HepG2 (cell line): ENCODE measurements around the gene OST4. TPM values are rescaled to one million over a fixed set of nuclear protein-coding genes. Genes with fewer than 3 reads are reported as not detected.
A peak's percentile ranks its signal among the peaks of the same experiment; 100 is the strongest.

Experiments used
- ATF7 ChIP-seq, 2 experiments: fragments of 450-650 bp in 1 of 2; sonication (generic) in 1 of 2; formaldehyde crosslinking in 1 of 2; IDR thresholded peaks; 2 replicates each; pipeline versions ENCODE4 v1.4.0 to v1.6.1; 2016 to 2020; ENCODE audit warnings: antibody characterized with exemption in 1 of 2, mild to moderate bottlenecking in 1 of 2, missing genetic modification reagents in 1 of 2
- BCL6 ChIP-seq: IDR thresholded peaks from 2 replicates; pipeline ENCODE4 v1.6.1; 2016; ENCODE audit warnings: missing genetic modification reagents, missing compliant biosample characterization
- CENPT ChIP-seq: sonication (generic); formaldehyde crosslinking; IDR thresholded peaks from 2 replicates; pipeline ENCODE4 v1.8.0; 2022; ENCODE audit warnings: low read depth, mild to moderate bottlenecking, moderate library complexity, missing genetic modification reagents
- ELF4 ChIP-seq: sonication (generic); formaldehyde crosslinking; IDR thresholded peaks from 2 replicates; pipeline ENCODE4 v1.5.0; 2020; ENCODE audit warnings: missing genetic modification reagents, mild to moderate bottlenecking, moderate library complexity, borderline replicate concordance
- ERF ChIP-seq: IDR thresholded peaks from 2 replicates; pipeline ENCODE4 v1.6.1; 2018; ENCODE audit warnings: missing biosample characterization, missing genetic modification reagents
- KDM2A ChIP-seq: sonication (generic); formaldehyde crosslinking; IDR thresholded peaks from 2 replicates; pipeline ENCODE4 v1.4.0; 2020; ENCODE audit warnings: low read depth, missing genetic modification reagents, borderline replicate concordance
- LCORL ChIP-seq, 2 experiments: fragments of 450-650 bp in 1 of 2; sonication (generic) in 1 of 2; formaldehyde crosslinking in 1 of 2; IDR thresholded peaks; 2 replicates each; pipeline versions ENCODE4 v1.5.0 to v1.6.1; 2017 to 2020; ENCODE audit warnings: antibody characterized with exemption in 1 of 2, missing genetic modification reagents in 1 of 2
- MAZ ChIP-seq, 2 experiments: sonication (generic) in 1 of 2; formaldehyde crosslinking in 1 of 2; IDR thresholded peaks; 2 replicates each; pipeline versions ENCODE4 v1.5.0 to v1.6.1; 2012 to 2020; ENCODE audit warnings: low read depth in 2 of 2, mild to moderate bottlenecking in 2 of 2, borderline replicate concordance in 1 of 2, improper control_type of control experiment in 1 of 2, low read length in 1 of 2, missing genetic modification reagents in 1 of 2, moderate library complexity in 1 of 2
- RORA ChIP-seq: sonication (generic); formaldehyde crosslinking; IDR thresholded peaks from 2 replicates; pipeline ENCODE4 v1.5.0; 2020; ENCODE audit warnings: mild to moderate bottlenecking, missing genetic modification reagents, moderate library complexity
- SIN3A ChIP-seq: IDR thresholded peaks from 2 replicates; pipeline ENCODE4 v1.6.1; 2011; ENCODE audit warnings: low read depth, mild to moderate bottlenecking, control low read depth, low read length, borderline replicate concordance
- SKIL ChIP-seq: sonication (generic); formaldehyde crosslinking; IDR thresholded peaks from 2 replicates; pipeline ENCODE4 v1.8.0; 2022; ENCODE audit warnings: missing genetic modification reagents, mild to moderate bottlenecking, moderate library complexity, borderline replicate concordance
- SP5 ChIP-seq: IDR thresholded peaks from 2 replicates; pipeline ENCODE4 v1.6.1; 2016; ENCODE audit warnings: low read depth, borderline replicate concordance
- UBTF ChIP-seq: sonication (generic); formaldehyde crosslinking; IDR thresholded peaks from 2 replicates; pipeline ENCODE4 v1.4.0; 2020; ENCODE audit warnings: mild to moderate bottlenecking, missing genetic modification reagents
- ZMYM4 ChIP-seq: sonication (generic); formaldehyde crosslinking; IDR thresholded peaks from 2 replicates; pipeline ENCODE4 v1.8.1; 2023; ENCODE audit warnings: mild to moderate bottlenecking, missing genetic modification reagents
- ZNF431 ChIP-seq: sonication (generic); formaldehyde crosslinking; IDR thresholded peaks from 2 replicates; pipeline ENCODE4 v1.9.0; 2022; ENCODE audit warnings: missing genetic modification reagents, low read depth, mild to moderate bottlenecking, borderline replicate concordance
- ZNF468 ChIP-seq: sonication (generic); formaldehyde crosslinking; IDR thresholded peaks from 2 replicates; pipeline ENCODE4 v1.8.0; 2022; ENCODE audit warnings: mild to moderate bottlenecking, moderate library complexity, missing genetic modification reagents
- ZNF616 ChIP-seq: sonication (generic); formaldehyde crosslinking; IDR thresholded peaks from 2 replicates; pipeline ENCODE4 v1.5.0; 2020; ENCODE audit warnings: low read depth, mild to moderate bottlenecking, missing genetic modification reagents
- ZNF660 ChIP-seq: sonication (generic); formaldehyde crosslinking; IDR thresholded peaks from 2 replicates; pipeline ENCODE4 v1.5.1; 2020; ENCODE audit warnings: mild to moderate bottlenecking, low read depth, missing genetic modification reagents, borderline replicate concordance
- ZNF781 ChIP-seq: sonication (generic); formaldehyde crosslinking; IDR thresholded peaks from 2 replicates; pipeline ENCODE4 v1.5.1; 2020; ENCODE audit warnings: borderline replicate concordance, mild to moderate bottlenecking, missing genetic modification reagents; ENCODE audit errors: not compliant biosample characterization
- polyA plus RNA-seq, 8 experiments: library from polyadenylated mRNA; depleted of rRNA in 3 of 8; stranded (reverse) in 7 of 8; unstranded in 1 of 8; fragments of >200 nt; fragmentation: Illumina TruSeq in 4 of 8; extraction: Trizol in 4 of 8; gene quantifications; 2 replicates each; pipeline versions ENCODE4 v1.2.1 to v1.2.3, GENCODE V29; 2011 to 2016; ENCODE audit warnings: low read depth in 4 of 8, missing spikeins in 1 of 8, mixed read lengths in 1 of 8; ENCODE audit not compliant: insufficient read depth in 1 of 8
- total RNA-seq, 5 experiments: library from RNA; depleted of rRNA; stranded (reverse); fragments of >200 nt; fragmentation: Illumina TruSeq; extraction: Trizol; gene quantifications; 2 replicates each; pipeline ENCODE4 v1.2.3, GENCODE V29; 2016; ENCODE audit warnings: low read depth in 1 of 5

Gene OST4
- total and polyA plus RNA-seq, 2 of the 13 experiments (the other 11 are each of a cell fraction or from before 2014, with no cell fraction given), result 498 to 584 TPM

GRCh38 chr2:27118525-27119329 is 47.3 kb upstream of the OST4 start, which contains the start of gene CGREF1 (continued):
- TF ChIP-seq KDM2A (CRISPR knock-in tag) (0 out of 2 replicates have a peak, but pooled peaks have one; percentile 41), SIN3A (no peak), ATF7 (IDR thresholded peaks at IDR 0.05) (no peak), ATF7 (CRISPR knock-in tag; IDR thresholded peaks at IDR 0.05) (no peak), ZNF431 (0 out of 2 replicates have a peak, but pooled peaks have one; percentile 69), BCL6 (CRISPR knock-in tag) (0 out of 2 replicates have a peak, but pooled peaks have one; percentile 3), ZNF616 (CRISPR knock-in tag) (peak; percentile 25; the same call in 1 of the 2 replicates), SP5 (CRISPR knock-in tag) (no peak), LCORL (IDR thresholded peaks at IDR 0.05) (no peak), LCORL (CRISPR knock-in tag; IDR thresholded peaks at IDR 0.05) (peak; percentile 69; the same call in 1 of the 2 replicates), MAZ (IDR thresholded peaks at IDR 0.05; ENCODE audit: borderline replicate concordance, low read depth, low read length) (no peak; the same call in 1 of the 2 replicates), MAZ (CRISPR knock-in tag; IDR thresholded peaks at IDR 0.05; ENCODE audit: low read depth) (peak; percentile 59), ELF4 (CRISPR knock-in tag) (no peak), ZNF468 (CRISPR knock-in tag) (0 out of 2 replicates have a peak, but pooled peaks have one; percentile 53), SKIL (CRISPR knock-in tag) (0 out of 2 replicates have a peak, but pooled peaks have one; percentile 13), CENPT (CRISPR knock-in tag) (peak; percentile 73; the same call in 1 of the 2 replicates), RORA (CRISPR knock-in tag) (no peak), ZNF660 (CRISPR knock-in tag) (0 out of 2 replicates have a peak, but pooled peaks have one; percentile 39), ERF (CRISPR knock-in tag) (0 out of 2 replicates have a peak, but pooled peaks have one; percentile 27), UBTF (peak; percentile 69), ZNF781 (CRISPR knock-in tag) (no peak), ZMYM4 (peak; percentile 39)
